ENCODE data around the gene KLHL29. TPM values are rescaled to one million over a fixed set of nuclear protein-coding genes. Genes with fewer than 3 reads are reported as not detected.

The KLHL29 gene
- total RNA-seq, 2 donors from 2014 or later: 1.0 to 2.4 TPM

DNA sequence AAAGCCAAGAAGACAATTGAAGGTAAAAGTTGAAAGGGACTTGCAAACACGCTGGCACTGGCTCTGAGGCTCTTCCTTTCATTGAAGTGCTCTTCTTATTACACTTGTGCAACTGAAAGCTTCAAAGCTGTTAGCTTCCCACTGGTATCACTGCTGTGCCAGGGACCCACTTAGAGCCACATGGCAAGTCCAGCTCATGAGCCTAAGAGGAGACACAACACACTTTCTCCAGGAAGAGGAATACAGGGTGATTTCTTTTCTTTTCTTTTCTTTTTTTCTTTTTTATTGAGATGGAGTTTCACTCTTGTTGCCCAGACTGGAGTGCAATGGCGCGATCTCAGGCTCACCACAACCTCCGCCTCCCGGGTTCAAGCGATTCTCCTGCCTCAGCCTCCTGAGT lies 323.8 kb downstream of the KLHL29 start:
- H3K4me3 ChIP-seq (ENCODE audit: low read length): no peak overlapping the region
- no peak for DNase-seq
- Mint-ChIP-seq H3K27me3 (ENCODE audit: insufficient read depth) (no peaks in the 10 kb centered on the region), H3K9me3 (no peaks in the 10 kb centered on the region), H3K4me1 (peaks cover 30% of the 10 kb centered on the region), H3K36me3 (ENCODE audit: low read depth) (peaks cover 9% of the 10 kb centered on the region), H3K4me3 (no peak overlapping the region), H3K27ac (no peak overlapping the region)
- no peak overlapping the region for H3K27ac ChIP-seq (ENCODE audit: low read depth, low read length)
- H3K4me1 ChIP-seq (ENCODE audit: control insufficient read depth, insufficient read depth, low read length): peaks cover 13% of the 10 kb centered on the region
- WGBS, 2 experiments (ENCODE audit: insufficient coverage in 1 of 2, insufficient read length in 1 of 2): 93 to 96% methylated on average over 6 of the region's 6 CpGs
- no peaks in the 10 kb centered on the region for H3K27me3 ChIP-seq (ENCODE audit: control insufficient read depth, insufficient read depth, low read length, poor library complexity, severe bottlenecking)
- no peak for TF ChIP-seq CTCF (conservative IDR thresholded peaks at IDR 0.05)
- H3K9ac ChIP-seq (ENCODE audit: extremely low read depth, low read length, poor library complexity, severe bottlenecking): no peak overlapping the region
- no peaks in the 10 kb centered on the region for H3K9me3 ChIP-seq (ENCODE audit: control insufficient read depth, low read length)
- H3K36me3 ChIP-seq (ENCODE audit: control insufficient read depth, insufficient read depth, low read length): no peaks in the 10 kb centered on the region

GRCh38 chr2:23709311-23709710 lies 324.3 kb downstream of the KLHL29 start:
- Histone ChIP-seq H3K27ac (ENCODE audit: low read depth, low read length) (no peak overlapping the region), H3K9me3 (ENCODE audit: control insufficient read depth, low read length) (no peaks in the 10 kb centered on the region), H3K27me3 (ENCODE audit: control insufficient read depth, insufficient read depth, low read length, poor library complexity, severe bottlenecking) (no peaks in the 10 kb centered on the region), H3K4me3 (ENCODE audit: low read length) (no peak overlapping the region), H3K36me3 (ENCODE audit: control insufficient read depth, insufficient read depth, low read length) (no peaks in the 10 kb centered on the region), H3K4me1 (ENCODE audit: control insufficient read depth, insufficient read depth, low read length) (peaks cover 13% of the 10 kb centered on the region), H3K9ac (ENCODE audit: extremely low read depth, low read length, poor library complexity, severe bottlenecking) (no peak overlapping the region)
- no peak overlapping the region for H3K27ac Mint-ChIP-seq
- TF ChIP-seq CTCF (conservative IDR thresholded peaks at IDR 0.05): no peak
- H3K4me1 Mint-ChIP-seq: peaks cover 30% of the 10 kb centered on the region
- no peaks in the 10 kb centered on the region for H3K9me3 Mint-ChIP-seq
- DNase-seq: no peak
- no peak overlapping the region for H3K4me3 Mint-ChIP-seq
- 95 to 98% methylated on average over 6 to 8 of the region's 8 CpGs for WGBS, 2 experiments (ENCODE audit: insufficient coverage in 1 of 2, insufficient read length in 1 of 2)
- H3K27me3 Mint-ChIP-seq (ENCODE audit: insufficient read depth): no peaks in the 10 kb centered on the region
- H3K36me3 Mint-ChIP-seq (ENCODE audit: low read depth): peaks cover 9% of the 10 kb centered on the region

- Mint-ChIP-seq H3K9me3 (no peaks in the 10 kb centered on the region), H3K4me1 (peaks cover 23% of the 10 kb centered on the region), H3K27ac (peak overlapping the region; percentile 86), H3K4me3 (no peak overlapping the region), H3K27me3 (ENCODE audit: insufficient read depth) (no peaks in the 10 kb centered on the region), H3K36me3 (ENCODE audit: low read depth) (peaks cover 3% of the 10 kb centered on the region)
- DNase-seq: peak; percentile 93
- TF ChIP-seq CTCF (conservative IDR thresholded peaks at IDR 0.05): no peak
- Histone ChIP-seq H3K27ac (ENCODE audit: low read depth, low read length) (peak overlapping the region; percentile 34), H3K9ac (ENCODE audit: extremely low read depth, low read length, poor library complexity, severe bottlenecking) (no peak overlapping the region), H3K4me1 (ENCODE audit: control insufficient read depth, insufficient read depth, low read length) (peaks cover 13% of the 10 kb centered on the region), H3K36me3 (ENCODE audit: control insufficient read depth, insufficient read depth, low read length) (no peaks in the 10 kb centered on the region), H3K4me3 (ENCODE audit: low read length) (no peak overlapping the region), H3K9me3 (ENCODE audit: control insufficient read depth, low read length) (no peaks in the 10 kb centered on the region), H3K27me3 (ENCODE audit: control insufficient read depth, insufficient read depth, low read length, poor library complexity, severe bottlenecking) (no peaks in the 10 kb centered on the region)
- WGBS, 2 experiments (ENCODE audit: insufficient coverage in 1 of 2, insufficient read length in 1 of 2): 54 to 55% methylated on average over 6 to 7 of the region's 7 CpGs
Measured at GRCh38 chr2:23711979-23712755, 327.2 kb downstream of the KLHL29 start.

All from endodermal cell (in vitro differentiated cells).